NCI-H2029 treated with DMSO at 0.1 percent for 48 hours (cell line): ENCODE data around the gene GYG2.
"Not testable (repeated sequence)": the region's sequence is repeated elsewhere in the genome, so short reads cannot be mapped to it uniquely, and the experiment has no call there.

Experiments
- DNase-seq: peaks from one replicate; lab custom pipeline; 2025; lab: John Stamatoyannopoulos, UW

Gene GYG2

GRCh38 chrX:2871831-2872230 lies 43.1 kb downstream of the GYG2 start:
- no peak for DNase-seq

- DNase-seq: no peak
Measured at GRCh38 chrX:2872671-2873277, 44.0 kb downstream of the GYG2 start.

GRCh38 chrX:2874222-2875135 lies 45.7 kb downstream of the GYG2 start:
- DNase-seq: no peak

GRCh38 chrX:2875136-2875481 lies 46.4 kb downstream of the GYG2 start:
- DNase-seq: no peak

- DNase-seq: no peak
Measured at GRCh38 chrX:2875798-2876399, 47.2 kb downstream of the GYG2 start.

- no peak for DNase-seq
Measured at GRCh38 chrX:2878563-2878962, 49.8 kb downstream of the GYG2 start.

GRCh38 chrX:2879670-2880069 lies 50.9 kb downstream of the GYG2 start:
- no peak for DNase-seq

GRCh38 chrX:2883770-2884169 lies 55.0 kb downstream of the GYG2 start:
- no peak for DNase-seq

- DNase-seq: no peak
Measured at GRCh38 chrX:2888309-2888708, 59.6 kb downstream of the GYG2 start.

GRCh38 chrX:2889045-2889605 lies 60.4 kb downstream of the GYG2 start:
- no peak for DNase-seq

- not testable (repeated sequence) for DNase-seq
Measured at GRCh38 chrX:2889706-2890490, 61.2 kb downstream of the GYG2 start.

- not testable (repeated sequence) for DNase-seq
Measured at GRCh38 chrX:2890536-2891460, 62.1 kb downstream of the GYG2 start.

GRCh38 chrX:2892816-2893215 lies 64.1 kb downstream of the GYG2 start:
- no peak for DNase-seq

GRCh38 chrX:2894885-2895292 lies 66.2 kb downstream of the GYG2 start:
- no peak for DNase-seq

GRCh38 chrX:2897311-2897689 lies 68.6 kb downstream of the GYG2 start:
- no peak for DNase-seq

- DNase-seq: not testable (repeated sequence)
Measured at GRCh38 chrX:2897690-2898623, 69.2 kb downstream of the GYG2 start.

- no peak for DNase-seq
Measured at GRCh38 chrX:2898846-2899512, 70.2 kb downstream of the GYG2 start.

- DNase-seq: no peak
Measured at GRCh38 chrX:2901367-2902036, 72.8 kb downstream of the GYG2 start.

- DNase-seq: no peak
Measured at GRCh38 chrX:2902841-2903240, 74.1 kb downstream of the GYG2 start.
